AG04450 (cell line): ENCODE measurements around the gene PAWR. TPM values are rescaled to one million over a fixed set of nuclear protein-coding genes. Genes with fewer than 3 reads are reported as not detected.
"Not testable (repeated sequence)": the region's sequence is repeated elsewhere in the genome, so short reads cannot be mapped to it uniquely, and the experiment has no call there.

ENCODE experiments used
- CTCF ChIA-PET: fragments of 300-600, 350-600 bp; formaldehyde crosslinking; extraction: SDS; loops from one replicate; lab custom pipeline; 2022; ENCODE audit warnings: antibody characterized with exemption, inconsistent platforms; lab: Charles Lee
- POLR2A ChIA-PET: fragments of 350-600 bp; formaldehyde crosslinking; extraction: SDS; loops from one replicate; lab custom pipeline; 2021; ENCODE audit warnings: antibody characterized with exemption, inconsistent platforms; lab: Yijun Ruan, JAX
- DNase-seq: peaks from one replicate; pipeline ENCODE4 v3.0.0-alpha.2; 2011; ENCODE audit warnings: low read depth, low spot score
- H3K27ac ChIP-seq: one replicate; pipeline ENCODE4 v1.5.1; 2012; ENCODE audit warnings: low read depth, low read length, control low read depth
- H3K27me3 ChIP-seq: one replicate; pipeline ENCODE4 v1.6.0; 2012; ENCODE audit warnings: low read length; ENCODE audit not compliant: control insufficient read depth, insufficient read depth
- H3K4me3 ChIP-seq: 2 replicates; pipeline ENCODE4 v1.5.1; 2011; ENCODE audit warnings: mild to moderate bottlenecking, low read depth, low read length, control low read depth
- H3K9me3 ChIP-seq: 2 replicates; pipeline ENCODE4 v1.5.1; 2012; ENCODE audit warnings: low read length; ENCODE audit not compliant: control insufficient read depth, insufficient read depth
- CTCF ChIP-seq: IDR thresholded peaks from 2 replicates; pipeline ENCODE4 v1.5.1; 2011; ENCODE audit warnings: low read depth, low read length, control low read depth, inconsistent platforms
- polyA plus RNA-seq: library from polyadenylated mRNA; depleted of rRNA; stranded (reverse); fragments of >200 nt; gene quantifications from 2 replicates; pipeline ENCODE4 v1.2.3, GENCODE V29; 2011

PAWR gene
- polyA plus RNA-seq, 1 experiment = 15.7 TPM

- DNase-seq = no peak
- ChIA-PET POLR2A (no interaction called here), CTCF (no interaction called here)
- no peaks in the 10 kb centered on the region for H3K27me3 ChIP-seq
- no peak overlapping the region for H3K4me3 ChIP-seq
- H3K9me3 ChIP-seq = no peaks in the 10 kb centered on the region; the same call in 1 of the 2 replicates
- TF ChIP-seq CTCF = no peak
- no peak overlapping the region for H3K27ac ChIP-seq
Observed at GRCh38 chr12:79655036-79655435, 35.7 kb downstream of the PAWR start.

- Histone ChIP-seq H3K27ac (no peak overlapping the region), H3K9me3 (no peaks in the 10 kb centered on the region; the same call in 1 of the 2 replicates), H3K4me3 (no peak overlapping the region), H3K27me3 (no peaks in the 10 kb centered on the region)
- TF ChIP-seq CTCF = no peak
- ChIA-PET CTCF (interaction anchor here (0.6 to 1.2 kb wide), 2 partner anchors 105 to 114 kb away, joined by 3 read pairs; no protein-coding TSS in a partner anchor), POLR2A (no interaction called here)
- DNase-seq = no peak
Observed at GRCh38 chr12:79652521-79652920, 38.2 kb downstream of the PAWR start.

GRCh38 chr12:79650440-79650839, 40.3 kb downstream of the PAWR start:
- CTCF ChIA-PET = interaction anchor here (1.1 kb wide), 1 partner anchor 11 kb away, joined by 4 read pairs; no protein-coding TSS in a partner anchor
- no peak overlapping the region for H3K27ac ChIP-seq
- POLR2A ChIA-PET = no interaction called here
- DNase-seq = no peak
- no peaks in the 10 kb centered on the region for H3K9me3 ChIP-seq
- TF ChIP-seq CTCF = no peak
- no peak overlapping the region for H3K4me3 ChIP-seq
- no peaks in the 10 kb centered on the region for H3K27me3 ChIP-seq

GRCh38 chr12:79648881-79649280, 41.9 kb downstream of the PAWR start:
- Histone ChIP-seq H3K9me3 (no peaks in the 10 kb centered on the region), H3K27me3 (no peaks in the 10 kb centered on the region), H3K27ac (no peak overlapping the region), H3K4me3 (no peak overlapping the region)
- ChIA-PET POLR2A (no interaction called here), CTCF (no interaction called here)
- no peak for TF ChIP-seq CTCF
- DNase-seq = no peak

- H3K9me3 ChIP-seq, H3K4me3 ChIP-seq, H3K27ac ChIP-seq, POLR2A ChIA-PET, H3K27me3 ChIP-seq, CTCF ChIA-PET, DNase-seq: not testable (repeated sequence)
Observed at GRCh38 chr12:79646843-79647242, 43.9 kb downstream of the PAWR start.
